RWPE1 (cell line): ENCODE results near the gene C2orf76.
A peak's percentile ranks its signal among the peaks of the same experiment; 100 is the strongest.

Source experiments
- CTCF ChIA-PET: fragments of 350-600 bp; sonication (Branson Sonifier 250); formaldehyde crosslinking; extraction: SDS; loops from one replicate; lab custom pipeline; 2021; lab: Yijun Ruan, JAX
- POLR2A ChIA-PET: fragments of 400-600 bp; formaldehyde crosslinking; extraction: SDS; loops from one replicate; lab custom pipeline; 2020; ENCODE audit warnings: antibody characterized with exemption; ENCODE audit not compliant: low non-redundant PET; lab: Yijun Ruan, JAX
- DNase-seq: peaks from one replicate; pipeline ENCODE4 v3.0.0; 2012; ENCODE audit warnings: low spot score
- H3K27ac ChIP-seq: fragments of 450-650 bp; 2 replicates; pipeline ENCODE4 v1.5.1; 2017
- TF ChIP-seq, protein P1 (sequence below): fragments of 450-650 bp; conservative IDR thresholded peaks from 2 replicates; pipeline ENCODE4 v1.5.1; 2017; ENCODE audit warnings: low read depth, mild to moderate bottlenecking

The C2orf76 gene

GRCh38 chr2:119389615-119390306 lies 23.1 kb upstream of the C2orf76 start:
- TF ChIP-seq, protein P1, sequence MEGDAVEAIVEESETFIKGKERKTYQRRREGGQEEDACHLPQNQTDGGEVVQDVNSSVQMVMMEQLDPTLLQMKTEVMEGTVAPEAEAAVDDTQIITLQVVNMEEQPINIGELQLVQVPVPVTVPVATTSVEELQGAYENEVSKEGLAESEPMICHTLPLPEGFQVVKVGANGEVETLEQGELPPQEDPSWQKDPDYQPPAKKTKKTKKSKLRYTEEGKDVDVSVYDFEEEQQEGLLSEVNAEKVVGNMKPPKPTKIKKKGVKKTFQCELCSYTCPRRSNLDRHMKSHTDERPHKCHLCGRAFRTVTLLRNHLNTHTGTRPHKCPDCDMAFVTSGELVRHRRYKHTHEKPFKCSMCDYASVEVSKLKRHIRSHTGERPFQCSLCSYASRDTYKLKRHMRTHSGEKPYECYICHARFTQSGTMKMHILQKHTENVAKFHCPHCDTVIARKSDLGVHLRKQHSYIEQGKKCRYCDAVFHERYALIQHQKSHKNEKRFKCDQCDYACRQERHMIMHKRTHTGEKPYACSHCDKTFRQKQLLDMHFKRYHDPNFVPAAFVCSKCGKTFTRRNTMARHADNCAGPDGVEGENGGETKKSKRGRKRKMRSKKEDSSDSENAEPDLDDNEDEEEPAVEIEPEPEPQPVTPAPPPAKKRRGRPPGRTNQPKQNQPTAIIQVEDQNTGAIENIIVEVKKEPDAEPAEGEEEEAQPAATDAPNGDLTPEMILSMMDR: no peak
- no peak for DNase-seq
- POLR2A ChIA-PET: no interaction called here
- H3K27ac ChIP-seq: no peak overlapping the region
- CTCF ChIA-PET: interaction anchor here (0.6 kb wide), 2 partner anchors 106 to 262 kb away, joined by 3 to 4 read pairs; no protein-coding TSS in a partner anchor

- ChIA-PET POLR2A (no interaction called here), CTCF (interaction anchor here (0.7 kb wide), 1 partner anchor 98 kb away, joined by 5 read pairs; no protein-coding TSS in a partner anchor)
- DNase-seq: no peak
Measured at GRCh38 chr2:119387381-119388129, 20.9 kb upstream of the C2orf76 start.

DNA sequence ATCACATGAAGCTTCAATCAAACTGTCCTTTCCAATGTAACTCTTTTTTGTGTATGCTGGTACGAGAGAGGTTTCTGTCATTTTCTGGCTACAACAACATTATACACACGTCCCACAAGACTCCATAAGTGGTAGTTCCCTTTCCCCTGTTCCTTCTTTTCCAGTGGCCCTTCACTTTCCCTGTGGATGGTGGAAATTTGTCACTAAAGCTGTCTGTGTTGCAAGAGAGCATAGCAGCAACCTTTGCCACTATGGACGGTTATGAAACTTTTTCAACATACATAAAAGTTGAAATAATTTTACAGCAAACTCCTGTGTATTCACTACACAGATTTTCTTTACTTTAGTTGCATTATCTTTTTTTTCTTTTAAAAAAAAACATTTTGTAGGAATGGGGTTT lies 18.8 kb upstream of the C2orf76 start:
- no peak for DNase-seq
- H3K27ac ChIP-seq: no peak overlapping the region
- ChIA-PET POLR2A (no interaction called here), CTCF (no interaction called here)
- TF ChIP-seq, protein P1: no peak

More at GRCh38 chr2:119387381-119388129, 20.9 kb upstream of the C2orf76 start:
- H3K27ac ChIP-seq: peak overlapping the region; percentile 64
- TF ChIP-seq, protein P1: no peak

GRCh38 chr2:119384971-119385370 lies 18.3 kb upstream of the C2orf76 start:
- no peak overlapping the region for H3K27ac ChIP-seq
- no peak for DNase-seq
- TF ChIP-seq, protein P1: no peak
- POLR2A ChIA-PET: no interaction called here
- CTCF ChIA-PET: interaction anchor here (0.6 kb wide), 1 partner anchor 1210 kb away, joined by 3 read pairs; no protein-coding TSS in a partner anchor

- H3K27ac ChIP-seq: no peak overlapping the region
- no peak for DNase-seq
- POLR2A ChIA-PET: no interaction called here
- TF ChIP-seq, protein P1: no peak
- CTCF ChIA-PET: no interaction called here
Measured at GRCh38 chr2:119383410-119384140, 16.9 kb upstream of the C2orf76 start.

DNA sequence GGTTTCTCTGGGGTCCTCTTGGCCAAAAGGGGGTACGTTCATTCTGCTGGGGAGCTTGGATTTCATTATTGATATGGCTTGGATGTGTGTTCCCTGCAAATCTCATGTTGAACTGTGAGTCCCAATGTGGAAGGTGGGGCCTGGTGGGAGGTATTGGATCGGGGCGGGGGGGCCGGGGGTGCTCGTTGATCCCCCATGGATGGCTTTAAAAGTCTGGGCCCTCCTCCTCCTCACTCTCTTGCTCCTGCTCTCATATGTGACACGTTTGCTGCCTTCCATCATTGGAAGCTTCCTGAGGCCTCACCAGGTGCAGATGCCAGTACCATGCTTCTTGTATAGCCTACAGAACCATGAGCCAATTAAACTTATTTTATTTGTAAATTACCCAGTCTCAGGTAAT lies 11.9 kb upstream of the C2orf76 start:
- CTCF ChIA-PET: interaction anchor here (0.6 kb wide), 1 partner anchor 367 kb away, joined by 3 read pairs; no protein-coding TSS in a partner anchor
- no peak for DNase-seq
- H3K27ac ChIP-seq: no peak overlapping the region
- TF ChIP-seq, protein P1: no peak
- POLR2A ChIA-PET: no interaction called here
